ENCODE results near the gene CLPX. TPM values are rescaled to one million over a fixed set of nuclear protein-coding genes. Genes with fewer than 3 reads are reported as not detected.
A peak's percentile ranks its signal among the peaks of the same experiment; 100 is the strongest.
"Not testable (repeated sequence)": the region's sequence is repeated elsewhere in the genome, so short reads cannot be mapped to it uniquely, and the experiment has no call there.

CLPX gene
- total RNA-seq, 2 experiments from 2014 or later = 46.8 to 58.8 TPM

DNA sequence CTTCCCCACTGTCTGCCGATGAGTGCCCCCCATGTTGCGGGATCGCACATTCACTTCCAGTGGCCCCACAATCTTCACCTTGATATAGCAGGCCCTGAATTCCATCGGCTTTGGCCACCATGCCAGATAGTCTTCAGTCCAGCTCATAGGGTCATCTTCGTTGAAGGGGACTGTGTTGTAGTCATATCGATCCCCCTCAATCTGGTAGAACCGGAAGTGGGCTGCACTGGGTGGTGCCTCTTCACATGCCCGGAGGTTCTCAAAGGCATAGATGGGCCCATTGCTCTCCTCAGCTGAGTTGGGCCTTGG is 12.1 kb upstream of the CLPX start:
- Mint-ChIP-seq H3K9me3 (ENCODE audit: low read depth) (no peaks in the 10 kb centered on the region), H3K4me1 (no peaks in the 10 kb centered on the region), H3K4me3 (no peak overlapping the region), H3K27me3 (no peaks in the 10 kb centered on the region), H3K27ac (no peak overlapping the region), H3K36me3 (no peaks in the 10 kb centered on the region)
- no peak for ATAC-seq
- no peak for DNase-seq
- CTCF ChIA-PET = no interaction called here

DNA sequence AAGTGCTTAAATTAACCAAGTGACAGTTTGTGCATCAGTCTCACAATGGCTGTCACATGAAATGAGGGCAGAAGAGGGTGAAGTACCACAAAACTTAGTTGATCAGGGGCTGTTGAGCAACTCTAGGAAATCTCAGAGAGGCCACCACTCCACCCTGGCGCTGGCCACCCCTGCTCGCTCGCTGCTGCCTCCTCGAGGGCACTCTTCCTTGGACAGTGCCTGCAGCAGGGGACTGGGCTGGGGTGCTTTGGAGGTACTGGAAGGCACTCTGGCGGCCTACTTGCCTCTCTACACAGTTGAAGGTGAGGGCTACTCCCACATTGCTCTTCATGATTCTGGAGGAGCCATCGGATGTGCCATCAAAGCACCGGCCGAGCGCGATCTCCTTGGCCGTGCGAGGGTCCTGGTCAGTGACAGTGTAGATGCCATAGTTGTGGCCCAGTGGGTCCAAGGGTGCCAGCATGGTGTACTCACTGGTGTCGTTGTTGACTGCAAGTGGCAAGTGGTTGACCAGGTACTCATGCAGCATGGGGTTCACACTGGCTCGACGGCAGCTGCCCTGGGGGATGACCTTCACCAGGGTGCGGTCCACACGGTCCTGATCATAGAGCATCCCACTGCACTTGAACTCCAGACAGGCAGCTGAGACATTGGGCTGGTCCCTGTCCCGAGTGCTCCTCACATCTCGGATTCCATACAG is 11.6 kb upstream of the CLPX start:
- H3K27me3 Mint-ChIP-seq = no peaks in the 10 kb centered on the region
- CTCF ChIA-PET = interaction anchor here (1.5 kb wide), 1 partner anchor 11 kb away, joined by 5 read pairs; the partner anchor contains the start of gene CLPX

DNA sequence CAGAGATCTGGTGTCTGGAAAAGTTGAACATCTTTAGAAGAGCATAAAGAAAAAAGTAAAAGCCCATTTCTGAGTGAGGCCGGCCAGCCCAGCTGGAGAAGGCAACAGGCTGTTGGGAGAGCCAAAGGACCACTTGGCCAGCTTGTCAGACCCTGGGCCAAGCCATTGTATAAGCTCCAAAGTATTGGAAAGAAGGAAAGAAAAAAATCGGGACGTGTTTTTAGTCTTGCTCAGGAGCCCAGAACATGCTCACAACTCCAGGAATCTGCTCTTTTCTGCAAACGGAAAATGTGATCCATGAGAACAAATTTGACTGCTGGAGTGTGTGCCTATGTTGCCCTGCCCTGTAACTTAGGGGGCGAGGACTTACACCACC is 10.4 kb upstream of the CLPX start:
- CTCF ChIA-PET = interaction anchor here (1.1 to 1.5 kb wide), 3 partner anchors 8 to 12 kb away, joined by 3 to 5 read pairs (median 3); partner anchors contain the start of gene CLPX
- Mint-ChIP-seq H3K4me3 (no peak overlapping the region), H3K9me3 (ENCODE audit: low read depth) (no peaks in the 10 kb centered on the region), H3K27me3 (no peaks in the 10 kb centered on the region), H3K36me3 (no peaks in the 10 kb centered on the region), H3K27ac (no peak overlapping the region), H3K4me1 (no peaks in the 10 kb centered on the region)
- DNase-seq (no peak), ATAC-seq (no peak)

More for the DNA sequence above, 11.6 kb upstream of the CLPX start:
- Mint-ChIP-seq H3K9me3 (ENCODE audit: low read depth) (no peaks in the 10 kb centered on the region), H3K36me3 (no peaks in the 10 kb centered on the region), H3K4me1 (no peaks in the 10 kb centered on the region), H3K27ac (no peak overlapping the region), H3K4me3 (no peak overlapping the region)
- DNase-seq = no peak
- no peak for ATAC-seq

GRCh38 chr15:65194826-65195547 is 9.8 kb upstream of the CLPX start:
- no peaks in the 10 kb centered on the region for H3K9me3 Mint-ChIP-seq (ENCODE audit: low read depth)
- no peaks in the 10 kb centered on the region for H3K4me1 Mint-ChIP-seq
- CTCF ChIA-PET = interaction anchor here (1.1 to 1.5 kb wide), 3 partner anchors 9 to 13 kb away, joined by 3 to 5 read pairs (median 3); partner anchors contain the start of gene CLPX
- H3K27ac Mint-ChIP-seq = no peak overlapping the region
- ATAC-seq (no peak), DNase-seq (no peak)
- no peak overlapping the region for H3K4me3 Mint-ChIP-seq
- H3K36me3 Mint-ChIP-seq = no peaks in the 10 kb centered on the region
- H3K27me3 Mint-ChIP-seq = no peaks in the 10 kb centered on the region

DNA sequence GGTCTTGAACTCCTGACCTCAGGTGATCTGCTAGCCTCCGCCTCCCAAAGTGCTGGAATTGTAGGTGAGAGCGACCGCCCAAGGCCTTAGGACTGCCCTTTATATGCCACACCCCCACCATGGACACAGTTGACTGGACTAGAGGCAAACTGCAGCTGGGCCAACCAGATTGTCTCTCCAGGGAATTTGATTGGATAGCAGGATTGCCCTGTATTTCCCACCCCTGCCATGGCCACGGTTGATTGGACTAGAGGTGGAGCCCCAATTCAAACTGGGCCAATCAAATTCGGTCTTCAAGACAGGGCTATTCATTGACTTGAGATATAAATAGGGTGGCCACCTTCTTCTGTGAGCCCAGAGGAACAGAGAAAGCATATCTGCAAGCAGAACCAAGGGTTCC is 6.9 kb upstream of the CLPX start:
- H3K4me3 Mint-ChIP-seq = no peak overlapping the region
- ATAC-seq (no peak), DNase-seq (no peak)
- no peaks in the 10 kb centered on the region for H3K9me3 Mint-ChIP-seq (ENCODE audit: low read depth)
- H3K27ac Mint-ChIP-seq = no peak overlapping the region
- CTCF ChIA-PET = interaction anchor here (0.9 kb wide), 1 partner anchor 105 kb away, joined by 4 read pairs; no protein-coding TSS in a partner anchor
- H3K36me3 Mint-ChIP-seq = no peaks in the 10 kb centered on the region
- H3K4me1 Mint-ChIP-seq = no peaks in the 10 kb centered on the region
- no peaks in the 10 kb centered on the region for H3K27me3 Mint-ChIP-seq

GRCh38 chr15:65189102-65189740 is 4.1 kb upstream of the CLPX start:
- Mint-ChIP-seq H3K27ac (no peak overlapping the region), H3K4me3 (no peak overlapping the region), H3K4me1 (peaks cover 5% of the 10 kb centered on the region), H3K36me3 (no peaks in the 10 kb centered on the region), H3K27me3 (no peaks in the 10 kb centered on the region), H3K9me3 (ENCODE audit: low read depth) (no peaks in the 10 kb centered on the region)
- CTCF ChIA-PET = no interaction called here
- ATAC-seq (no peak), DNase-seq (peak; percentile 47)

DNA sequence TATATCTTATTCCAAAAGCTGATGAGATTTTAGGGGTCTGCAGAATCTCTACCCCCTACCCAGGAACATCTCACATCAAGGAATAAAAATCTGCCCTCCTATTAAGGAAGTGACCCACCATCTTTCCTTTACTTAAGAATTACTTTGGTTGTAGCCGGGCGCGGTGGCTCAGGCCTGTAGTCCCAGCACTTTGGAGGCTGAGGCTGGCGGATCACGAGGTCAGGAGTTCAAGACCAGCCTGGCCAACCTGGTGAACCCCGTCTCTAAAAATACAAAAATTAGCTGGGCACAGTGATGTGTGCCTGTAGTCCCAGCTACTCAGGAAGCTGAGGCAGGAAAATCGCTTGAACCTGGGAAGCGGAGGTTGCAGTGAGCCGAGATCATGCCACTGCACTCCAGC is 3.3 kb upstream of the CLPX start:
- not testable (repeated sequence) for H3K27me3 Mint-ChIP-seq; H3K36me3 Mint-ChIP-seq; ATAC-seq; DNase-seq; H3K9me3 Mint-ChIP-seq (ENCODE audit: low read depth); H3K4me1 Mint-ChIP-seq; H3K4me3 Mint-ChIP-seq; H3K27ac Mint-ChIP-seq
- CTCF ChIA-PET = interaction anchor here (1.1 to 1.6 kb wide), 2 partner anchors 109 to 197 kb away, joined by 3 to 6 read pairs; no protein-coding TSS in a partner anchor

DNA sequence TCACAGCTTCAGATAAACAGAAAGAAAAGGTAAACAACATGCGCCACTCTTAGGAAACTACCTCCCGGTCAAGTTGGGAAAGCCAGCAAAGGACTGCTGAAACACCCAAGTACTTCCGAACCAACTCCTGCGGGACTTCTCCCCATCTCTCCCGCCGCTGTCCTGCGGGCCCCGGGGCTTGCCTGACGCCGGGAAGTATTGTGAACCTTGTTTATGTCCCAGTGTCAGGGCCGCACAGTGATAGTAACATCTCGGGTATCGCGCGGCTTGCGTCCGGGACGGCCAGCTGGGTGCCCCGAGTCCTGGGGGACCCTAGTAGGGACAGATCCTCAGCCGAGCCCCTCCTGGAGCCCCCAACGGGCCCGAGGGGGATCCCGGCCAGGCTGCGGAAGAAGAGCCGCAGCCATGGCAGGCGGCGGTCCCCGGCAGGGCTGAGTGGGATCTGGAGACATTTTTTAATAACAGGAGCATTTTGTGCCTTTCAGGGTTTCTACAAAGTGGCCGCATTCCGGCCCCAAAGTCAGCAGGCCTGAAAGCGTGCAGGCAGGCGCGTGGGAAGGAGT is 756 bp downstream of the CLPX start:
- H3K27me3 Mint-ChIP-seq = no peaks in the 10 kb centered on the region
- no peaks in the 10 kb centered on the region for H3K9me3 Mint-ChIP-seq (ENCODE audit: low read depth)
- peaks cover 25% of the 10 kb centered on the region for H3K4me1 Mint-ChIP-seq
- CTCF ChIA-PET = interaction anchor here (1.9 to 2.7 kb wide), 3 partner anchors 102 to 120 kb away, joined by 5 to 15 read pairs (median 12); partner anchors contain the start of genes PARP16 and RNU5B-1
- H3K4me3 Mint-ChIP-seq = peak overlapping the region; percentile 93
- ATAC-seq = peak; percentile 38
- H3K36me3 Mint-ChIP-seq = peaks cover 7% of the 10 kb centered on the region
- DNase-seq = peak; percentile 72
- peak overlapping the region; percentile 88 for H3K27ac Mint-ChIP-seq

GRCh38 chr15:65183865-65184159 is 1.3 kb downstream of the CLPX start:
- Mint-ChIP-seq H3K27me3 (no peaks in the 10 kb centered on the region), H3K9me3 (ENCODE audit: low read depth) (no peaks in the 10 kb centered on the region), H3K4me3 (peak overlapping the region; percentile 93), H3K4me1 (peaks cover 25% of the 10 kb centered on the region), H3K27ac (peak overlapping the region; percentile 88), H3K36me3 (peaks cover 8% of the 10 kb centered on the region)
- DNase-seq (no peak), ATAC-seq (no peak)
- CTCF ChIA-PET = interaction anchor here (1.9 to 2.7 kb wide), 2 partner anchors 114 to 121 kb away, joined by 5 to 15 read pairs; partner anchors contain the start of gene RNU5B-1

- H3K27me3 Mint-ChIP-seq = no peaks in the 10 kb centered on the region
- peaks cover 9% of the 10 kb centered on the region for H3K36me3 Mint-ChIP-seq
- peak overlapping the region; percentile 46 for H3K27ac Mint-ChIP-seq
- CTCF ChIA-PET = interaction anchor here (0.6 to 0.9 kb wide), 3 partner anchors 21 to 115 kb away, joined by 3 to 4 read pairs (median 3); no protein-coding TSS in a partner anchor
- ATAC-seq (no peak), DNase-seq (no peak)
- H3K4me1 Mint-ChIP-seq = peaks cover 25% of the 10 kb centered on the region
- H3K4me3 Mint-ChIP-seq = peak overlapping the region; percentile 93
- no peaks in the 10 kb centered on the region for H3K9me3 Mint-ChIP-seq (ENCODE audit: low read depth)
Observed at GRCh38 chr15:65182538-65182937, 2.6 kb downstream of the CLPX start.

DNA sequence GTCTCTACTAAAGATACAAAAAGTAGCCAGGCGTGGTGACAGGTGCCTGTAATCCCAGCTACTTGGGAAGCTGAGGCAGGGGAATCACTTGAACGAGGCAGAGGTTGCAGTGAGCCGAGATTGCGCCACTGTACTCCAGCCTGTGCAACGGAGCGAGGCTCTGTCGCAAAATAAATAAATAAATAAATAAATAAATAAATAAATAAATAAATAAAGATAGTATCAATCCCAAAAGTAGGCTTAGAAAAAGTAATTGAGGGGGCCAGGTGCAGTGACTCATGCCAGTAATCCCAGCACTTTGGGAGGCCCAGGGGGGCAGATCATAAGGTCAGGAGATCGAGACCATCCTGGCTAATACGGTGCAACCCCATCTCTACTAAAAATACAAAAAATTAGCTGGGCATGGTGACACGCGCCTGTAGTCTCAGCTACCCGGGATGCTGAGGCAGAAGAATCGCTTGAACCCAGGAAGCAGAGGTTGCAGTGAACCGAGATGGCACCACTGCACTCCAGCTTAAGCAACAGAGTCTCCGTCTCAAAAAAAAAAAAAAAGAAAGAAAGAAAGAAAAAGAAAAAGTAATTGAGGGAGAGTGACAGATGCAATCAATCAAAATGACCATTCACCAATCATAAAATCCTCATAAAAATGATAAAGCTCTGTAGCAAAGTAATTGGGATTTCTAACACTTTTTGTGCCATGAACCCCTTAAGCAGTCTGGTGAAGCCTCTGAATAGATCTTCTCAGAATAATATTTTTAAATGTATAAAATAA is 3.4 kb downstream of the CLPX start:
- H3K4me3 Mint-ChIP-seq = not testable (repeated sequence)

DNA sequence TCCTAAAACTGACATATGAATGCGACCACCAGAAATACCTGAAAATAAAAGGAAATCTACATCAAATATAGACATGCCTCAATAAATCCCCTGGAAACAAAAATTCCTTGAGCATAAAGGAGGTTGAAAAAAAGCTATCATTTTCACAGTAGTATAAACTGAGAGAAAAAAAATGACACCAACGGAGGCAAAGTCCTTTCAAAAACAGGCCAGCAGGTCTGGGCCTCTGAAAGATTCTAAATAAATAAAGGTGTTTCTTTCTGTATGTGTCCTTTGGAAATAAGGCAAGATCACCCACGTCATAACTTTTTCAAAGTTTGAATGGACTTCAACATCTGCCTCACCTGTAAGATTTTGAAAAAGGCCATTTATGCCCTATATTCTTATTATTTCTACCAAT is 5.0 kb downstream of the CLPX start:
- Mint-ChIP-seq H3K9me3 (ENCODE audit: low read depth) (no peaks in the 10 kb centered on the region), H3K27ac (no peak overlapping the region), H3K4me1 (peaks cover 20% of the 10 kb centered on the region), H3K36me3 (peaks cover 16% of the 10 kb centered on the region), H3K27me3 (no peaks in the 10 kb centered on the region), H3K4me3 (no peak overlapping the region)
- CTCF ChIA-PET = interaction anchor here (0.5 to 2.6 kb wide), 3 partner anchors 28 to 205 kb away, joined by 3 to 6 read pairs (median 6); no protein-coding TSS in a partner anchor
- no peak for ATAC-seq
- DNase-seq = no peak

More for the DNA sequence above, 3.4 kb downstream of the CLPX start:
- CTCF ChIA-PET = interaction anchor here (0.9 kb wide), 2 partner anchors 20 to 116 kb away, joined by 3 to 4 read pairs; no protein-coding TSS in a partner anchor
- not testable (repeated sequence) for H3K9me3 Mint-ChIP-seq (ENCODE audit: low read depth); ATAC-seq; H3K27ac Mint-ChIP-seq; H3K27me3 Mint-ChIP-seq; DNase-seq
- Mint-ChIP-seq H3K36me3 (peaks cover 12% of the 10 kb centered on the region), H3K4me1 (peaks cover 25% of the 10 kb centered on the region)
